HG03378 (cell line): Measurements from ENCODE around the gene HOXB5.
A peak's percentile ranks its signal among the peaks of the same experiment; 100 is the strongest.

ENCODE experiments used
- ATAC-seq: cut with Tn5 transposase; IDR thresholded peaks from one replicate; pipeline ENCODE4 v1.9.1; 2021; ENCODE audit warnings: mild to moderate bottlenecking, moderate library complexity; ENCODE audit not compliant: unreplicated experiment

Gene HOXB5

GRCh38 chr17:48592057-48592514 lies 1.5 kb downstream of the HOXB5 start:
- no peak for ATAC-seq

DNA sequence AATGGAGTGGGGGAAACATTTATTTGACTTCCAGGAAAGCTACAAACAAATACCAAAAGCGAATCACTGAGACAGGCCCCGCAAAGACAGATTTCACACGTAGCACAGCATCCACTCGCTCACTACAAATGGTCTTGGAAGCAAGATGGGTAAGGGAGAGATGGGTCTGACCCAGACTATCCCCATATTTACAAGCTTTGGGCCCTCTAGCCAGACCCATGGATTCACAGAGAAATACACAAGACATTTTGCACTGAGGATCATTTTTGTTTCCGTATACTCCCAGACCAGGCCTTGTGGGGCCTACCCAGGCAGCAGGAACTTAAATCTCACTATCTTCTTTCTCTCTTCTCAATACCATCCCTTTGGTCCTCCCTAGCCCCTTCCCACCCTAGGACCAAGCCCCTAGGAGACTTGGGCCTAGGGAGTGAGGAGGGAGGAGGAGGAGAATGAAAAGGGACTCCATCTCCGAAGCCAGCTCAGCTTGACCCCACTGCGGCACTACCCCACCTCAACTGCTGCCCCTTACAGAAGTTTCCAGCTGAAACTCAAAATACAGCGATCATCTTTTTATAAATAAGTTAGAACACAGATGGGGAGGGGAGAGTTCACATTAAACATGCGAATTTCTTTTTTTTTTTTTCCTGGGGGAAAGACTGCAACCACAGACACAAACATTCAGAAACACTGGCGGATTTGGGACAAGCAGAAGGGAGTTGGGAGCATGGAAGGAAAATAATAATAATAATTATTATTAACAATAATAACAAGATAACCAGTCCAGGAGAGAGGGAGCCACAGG lies 2.1 kb downstream of the HOXB5 start:
- no peak for ATAC-seq

- ATAC-seq = no peak
Measured at GRCh38 chr17:48590607-48591161, 2.9 kb downstream of the HOXB5 start.

DNA sequence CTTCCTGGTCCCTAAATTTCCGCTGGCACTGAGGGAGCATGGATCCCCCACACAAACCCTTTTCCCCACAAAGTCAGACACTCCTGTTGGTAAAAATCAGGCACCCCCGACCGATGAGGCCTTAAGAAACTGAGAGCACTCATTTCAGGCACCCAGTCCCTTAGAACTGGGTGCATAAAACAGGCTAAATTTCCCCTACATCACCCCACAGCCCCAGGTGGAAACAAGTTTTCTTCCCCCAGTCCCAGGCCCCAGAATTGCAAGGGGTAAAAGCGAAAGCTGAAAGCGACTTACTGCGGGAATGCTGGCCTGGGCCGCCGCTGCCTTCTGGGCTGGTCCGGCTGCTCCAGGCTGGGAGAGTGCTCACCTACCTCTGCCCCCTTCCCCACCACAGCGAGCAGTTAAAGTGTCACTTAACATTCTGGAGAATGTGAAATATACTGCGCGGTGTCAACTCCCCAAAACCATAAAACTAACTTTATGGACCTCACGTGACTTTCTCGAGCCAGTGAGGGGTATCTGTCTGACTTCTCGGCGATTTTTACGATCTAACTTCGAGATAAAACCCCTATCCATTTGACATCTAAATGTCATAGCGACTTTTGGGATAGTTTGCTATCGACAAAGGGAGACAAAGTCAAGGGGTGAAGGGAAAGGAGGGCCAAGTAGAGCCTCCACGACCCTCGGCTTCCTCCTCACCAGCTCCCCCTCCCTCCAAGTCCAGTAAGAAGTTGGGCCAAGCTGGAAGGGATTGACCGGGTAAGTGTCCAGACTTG lies 3.6 kb downstream of the HOXB5 start, which contains the start of gene HOXB3:
TSS of gene HOXB3 (minus strand) at position 411 of the 776 bp plus-strand sequence. CDS start 37,767 bp downstream, outside the sequence.
- ATAC-seq = no peak

- ATAC-seq = no peak
Measured at GRCh38 chr17:48589060-48589830, 4.3 kb downstream of the HOXB5 start.

GRCh38 chr17:48588528-48588927 lies 5.1 kb downstream of the HOXB5 start:
- ATAC-seq = no peak

DNA sequence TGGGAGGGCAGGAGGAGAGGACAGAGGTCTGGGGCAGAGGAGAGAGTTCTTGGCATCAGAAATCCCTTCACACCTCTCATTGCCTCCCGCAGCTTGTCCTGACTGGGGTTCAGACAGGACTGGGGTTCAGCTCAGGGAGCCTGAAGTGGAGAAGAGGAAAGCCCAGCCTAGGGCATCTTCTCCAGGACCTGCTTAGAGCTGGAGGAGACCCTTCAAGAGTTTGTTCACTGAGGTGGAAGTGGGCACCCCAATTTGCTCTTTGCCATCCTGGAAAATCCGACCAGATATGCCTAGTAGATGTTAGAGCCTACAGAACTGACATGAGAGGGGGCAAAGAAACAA lies 5.5 kb downstream of the HOXB5 start:
- no peak for ATAC-seq

DNA sequence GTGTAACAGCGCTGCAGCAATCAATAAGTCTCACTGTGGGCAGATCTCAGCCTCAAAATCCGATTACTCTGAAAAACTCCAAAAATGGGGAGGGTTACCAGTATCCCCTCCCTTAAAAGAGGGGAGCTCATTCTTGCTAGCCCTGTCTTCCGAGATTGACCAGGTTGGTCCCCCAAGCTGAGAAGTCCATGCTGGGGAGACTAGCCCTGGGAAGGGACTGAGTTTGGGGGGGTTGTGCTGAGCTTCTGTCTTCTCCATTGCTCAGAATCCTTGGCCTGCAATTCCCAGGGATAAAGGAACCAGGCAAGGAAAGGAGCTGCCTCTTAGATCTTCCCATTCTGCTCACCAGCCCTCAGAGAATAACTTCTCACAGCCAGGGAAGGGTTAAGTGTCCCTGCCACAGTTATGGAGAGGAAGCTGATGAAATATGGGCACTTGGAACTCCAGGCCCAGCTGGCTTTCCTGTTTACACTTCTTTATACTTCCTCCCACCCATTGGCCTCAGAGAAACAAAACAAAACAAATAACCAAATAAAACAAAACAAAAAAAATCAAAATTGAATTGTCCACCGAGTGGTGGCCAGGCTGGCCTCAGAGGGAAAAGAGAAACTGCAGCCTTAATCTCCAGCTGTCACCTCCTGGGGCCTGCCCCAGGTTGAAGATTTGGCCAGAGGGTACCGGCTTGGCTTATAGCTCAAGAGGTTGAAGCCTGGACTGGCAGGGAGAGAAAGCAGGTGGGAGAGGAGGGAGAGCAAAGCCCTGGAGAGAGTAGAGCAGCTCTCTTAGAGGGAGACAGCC lies 6.1 kb downstream of the HOXB5 start:
- no peak for ATAC-seq

DNA sequence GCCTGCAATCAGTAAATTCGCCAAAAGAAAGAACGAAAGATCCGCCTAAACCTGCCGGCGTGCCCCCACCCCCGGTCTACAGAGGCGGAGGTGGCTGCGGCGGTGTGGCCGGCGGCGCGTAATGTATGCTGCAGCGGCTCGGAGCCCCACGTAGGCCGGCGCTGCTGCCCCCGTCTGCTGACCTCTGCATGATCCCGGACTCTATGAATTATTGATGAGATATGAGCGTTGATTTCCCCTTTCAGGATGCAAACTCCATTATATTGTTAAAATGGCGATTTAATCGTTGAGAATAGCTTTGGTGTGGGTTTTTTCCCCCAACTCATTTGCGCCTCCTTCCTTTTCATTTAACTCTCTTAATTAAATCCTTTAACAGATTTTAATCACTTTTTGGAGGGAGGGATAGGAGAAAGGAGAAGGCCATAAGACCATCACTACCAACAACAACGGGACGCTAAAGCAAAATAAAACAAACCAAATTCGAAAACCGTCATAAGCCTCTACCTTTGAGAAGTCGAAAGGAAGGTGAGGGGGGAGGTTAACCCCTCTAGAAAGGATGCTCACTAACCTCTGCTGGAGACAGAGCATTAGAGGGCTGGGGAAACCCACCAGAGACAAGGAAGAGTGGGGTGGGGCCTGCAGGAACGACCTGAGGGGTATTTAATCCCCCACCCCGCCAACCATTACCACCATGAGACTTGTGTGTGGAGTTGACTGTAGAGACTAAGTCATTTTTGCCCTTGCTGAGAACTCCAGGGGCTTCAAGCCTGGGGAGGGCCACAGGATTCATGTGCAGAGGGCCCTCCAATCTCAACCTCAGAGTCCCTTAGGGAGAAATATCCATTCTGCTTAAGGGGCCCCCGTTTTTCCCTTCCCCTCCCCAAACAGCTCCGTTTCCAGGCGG lies 7.0 kb downstream of the HOXB5 start:
- no peak for ATAC-seq

GRCh38 chr17:48584223-48584741 lies 9.3 kb downstream of the HOXB5 start:
- ATAC-seq = no peak

DNA sequence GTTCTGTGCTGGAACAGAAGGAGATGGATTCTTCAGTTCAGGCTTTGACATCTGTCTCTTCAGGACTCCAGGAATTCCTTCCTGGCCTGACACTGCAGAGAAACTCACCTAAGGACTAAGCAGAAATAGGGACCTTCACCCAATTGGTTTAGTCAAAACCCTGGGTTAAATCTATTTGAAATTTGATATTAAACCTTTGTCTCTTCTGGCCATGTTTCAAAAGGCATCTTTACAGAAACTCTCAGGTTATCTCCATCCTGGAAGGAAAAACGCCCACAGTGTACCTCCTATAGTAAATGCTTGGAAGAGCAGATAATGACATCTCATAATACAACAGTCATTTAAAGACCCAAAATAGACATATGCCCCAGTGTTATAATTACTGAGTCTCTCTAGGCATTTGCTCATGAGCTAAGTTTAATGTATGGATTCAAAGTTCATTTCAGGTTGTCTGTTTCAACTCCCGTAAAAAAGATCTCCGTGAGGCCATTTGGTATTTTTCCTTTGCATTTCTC lies 9.8 kb downstream of the HOXB5 start:
- no peak for ATAC-seq

DNA sequence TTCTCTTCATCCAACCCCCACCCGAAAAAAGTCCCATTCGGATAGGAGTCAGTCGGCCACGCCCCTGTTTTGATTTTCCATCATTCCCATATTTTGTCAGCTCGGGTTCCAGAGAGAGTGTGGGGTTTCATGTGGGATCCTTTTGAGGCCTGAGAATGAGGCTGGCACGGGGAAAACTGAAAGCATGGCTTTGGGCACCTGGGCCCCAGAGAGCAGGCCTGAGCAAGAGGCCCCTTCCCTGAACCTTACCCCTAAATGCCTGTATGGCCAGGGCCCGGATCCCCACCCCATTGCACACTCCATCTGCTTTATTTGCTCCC lies 10.9 kb downstream of the HOXB5 start:
- no peak for ATAC-seq

DNA sequence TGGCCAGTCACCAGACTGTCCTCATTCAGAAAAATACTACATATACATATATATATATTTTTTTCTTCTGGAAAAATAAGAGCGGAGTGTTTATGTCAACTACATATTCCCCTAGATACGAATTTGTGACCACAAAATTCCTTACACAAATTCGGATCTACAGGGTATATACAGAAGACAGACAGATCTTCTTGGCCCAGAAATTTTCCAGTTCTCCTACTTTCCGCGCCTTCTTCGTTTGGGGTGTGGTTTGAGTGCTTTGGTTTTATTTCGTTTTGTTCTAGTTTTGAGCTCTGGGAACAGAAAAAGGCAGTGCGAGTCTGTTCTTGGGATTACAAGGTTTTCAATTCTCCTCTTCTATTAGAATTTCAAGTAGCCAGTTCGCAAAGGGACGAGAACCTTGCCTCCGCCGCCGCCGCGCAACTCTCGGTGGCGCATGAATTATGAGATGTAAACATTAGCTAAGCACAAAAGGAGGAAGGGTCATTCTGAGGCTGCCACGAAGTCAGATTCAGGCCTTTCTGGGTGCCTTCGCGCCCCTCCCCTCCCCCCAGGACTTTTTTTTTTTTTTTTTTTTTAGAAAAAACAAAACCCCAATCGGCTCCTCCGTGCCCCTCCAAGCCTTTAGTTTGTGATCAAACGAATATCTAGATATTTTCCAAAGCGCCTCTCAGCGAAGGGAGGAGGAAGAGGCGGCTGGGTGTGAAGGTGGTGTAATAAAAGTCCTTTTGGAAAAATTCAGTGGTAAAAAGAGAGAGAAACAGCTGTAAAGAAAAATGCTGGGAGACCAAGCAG lies 13.6 kb downstream of the HOXB5 start:
- no peak for ATAC-seq

GRCh38 chr17:48579471-48579759 lies 14.2 kb downstream of the HOXB5 start:
- no peak for ATAC-seq

GRCh38 chr17:48578616-48579470 lies 14.7 kb downstream of the HOXB5 start:
- peak; percentile 20 for ATAC-seq

DNA sequence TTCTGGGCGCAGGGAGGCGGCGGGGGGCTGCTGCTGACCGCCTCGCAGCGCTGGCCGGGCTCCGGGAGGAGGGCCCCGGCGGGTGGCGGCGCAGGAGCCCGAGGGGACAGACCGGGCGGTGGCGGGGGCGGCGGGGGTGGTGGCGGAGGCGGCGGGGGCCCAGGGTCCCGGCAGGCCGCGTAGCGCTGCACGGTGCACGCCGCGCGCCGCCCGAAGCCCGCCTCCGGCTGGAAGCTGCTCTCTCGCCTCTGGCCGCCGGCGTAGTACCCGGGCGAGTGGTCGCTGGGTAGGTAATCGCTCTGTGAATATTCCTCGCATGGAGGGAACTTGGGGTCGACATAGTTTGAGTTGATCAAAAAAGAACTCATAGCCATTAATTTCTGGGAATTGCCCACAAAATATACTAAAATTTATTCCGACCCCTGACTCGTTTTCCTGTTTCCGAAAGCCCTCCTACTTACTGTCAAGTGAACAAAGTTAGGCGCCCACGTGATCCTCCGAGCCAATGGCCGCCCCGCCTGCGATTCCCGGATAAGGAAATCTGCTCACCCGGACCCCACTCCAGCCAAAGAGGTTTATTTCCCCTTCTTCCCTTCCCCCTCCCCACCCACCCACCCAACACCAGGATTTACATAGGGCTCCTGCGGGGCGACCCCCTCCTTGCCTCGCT lies 15.5 kb downstream of the HOXB5 start, which contains the start of gene HOXB4:
TSS of gene HOXB4 (minus strand) at position 405 of the 670 bp plus-strand sequence. CDS start at position 374, 31 bp downstream.
- ATAC-seq = peak; percentile 54
